K562 (cell line): Measurements from ENCODE around the gene ITGAD. TPM values are rescaled to one million over a fixed set of nuclear protein-coding genes. Genes with fewer than 3 reads are reported as not detected.
A peak's percentile ranks its signal among the peaks of the same experiment; 100 is the strongest.

Source experiments
- CCAR2 ChIP-seq: fragments of 200-400 bp; formaldehyde crosslinking; IDR thresholded peaks from 2 replicates; pipeline ENCODE4 v1.6.1; 2017; ENCODE audit warnings: mild to moderate bottlenecking, low read depth, low read length
- DPF2 ChIP-seq: fragments of 450-650 bp; IDR thresholded peaks from 2 replicates; pipeline ENCODE4 v1.6.1; 2016
- FOXK2 ChIP-seq, 2 experiments: fragments of 450-650 bp; IDR thresholded peaks in 1 of 2; conservative IDR thresholded peaks in 1 of 2; 2 replicates each; pipeline ENCODE4 v1.6.1; 2016; ENCODE audit warnings: low read depth in 2 of 2, mild to moderate bottlenecking in 1 of 2
- HDAC8 ChIP-seq: fragments of 450-650 bp; IDR thresholded peaks from 2 replicates; pipeline ENCODE4 v1.6.1; 2016; ENCODE audit warnings: mild to moderate bottlenecking, missing genetic modification characterization, moderate library complexity, missing compliant biosample characterization
- HMBOX1 ChIP-seq: sonication (generic); IDR thresholded peaks from 2 replicates; pipeline ENCODE4 v1.6.1; 2016
- JUND ChIP-seq, 2 experiments: IDR thresholded peaks; 2 replicates in 1 of 2; 3 replicates in 1 of 2; pipeline ENCODE4 v1.6.1; 2011; ENCODE audit warnings: borderline replicate concordance in 2 of 2, low read depth in 2 of 2, low read length in 2 of 2, improper control_type of control experiment in 1 of 2, missing biosample characterization in 1 of 2, missing genetic modification characterization in 1 of 2, missing genetic modification reagents in 1 of 2
- MAFK ChIP-seq: IDR thresholded peaks from 2 replicates; pipeline ENCODE4 v1.6.1; 2011; ENCODE audit warnings: low read length, improper control_type of control experiment
- MLLT1 ChIP-seq, 2 experiments: fragments of 450-650 bp; IDR thresholded peaks; 2 replicates each; pipeline ENCODE4 v1.6.1; 2016
- POLR2B ChIP-seq: fragments of 450-650 bp; IDR thresholded peaks from 2 replicates; pipeline ENCODE4 v1.6.1; 2018; ENCODE audit warnings: low read depth; ENCODE audit not compliant: partially characterized antibody
- POLR2H ChIP-seq: IDR thresholded peaks from 2 replicates; pipeline ENCODE4 v1.6.1; 2016; ENCODE audit warnings: missing genetic modification characterization, low read depth, mild to moderate bottlenecking, control low read depth, missing compliant biosample characterization, moderate library complexity
- PRMT5 ChIP-seq: sonication (generic); formaldehyde crosslinking; IDR thresholded peaks from 2 replicates; pipeline ENCODE4 v1.5.0; 2020; ENCODE audit warnings: missing genetic modification reagents
- STAT5B ChIP-seq: fragments of 250-450 bp; sonication (Bioruptor Pico); IDR thresholded peaks from 2 replicates; pipeline ENCODE4 v1.8.0; 2021; ENCODE audit warnings: mild to moderate bottlenecking, inconsistent platforms
- YY1 ChIP-seq, 3 experiments: IDR thresholded peaks; 2 replicates each; pipeline ENCODE4 v1.6.1; 2011; ENCODE audit warnings: low read length in 2 of 3, mild to moderate bottlenecking in 2 of 3, moderate library complexity in 2 of 3, borderline replicate concordance in 1 of 3, control low read depth in 1 of 3, low read depth in 1 of 3; ENCODE audit not compliant: insufficient read depth in 3 of 3, insufficient replicate concordance in 2 of 3, control insufficient read depth in 1 of 3, insufficient read length in 1 of 3; ENCODE audit errors: extremely low read depth in 1 of 3
- ZBTB2 ChIP-seq: fragments of 450-650 bp; IDR thresholded peaks from 2 replicates; pipeline ENCODE4 v1.6.1; 2016; ENCODE audit warnings: antibody characterized with exemption
- ZBTB5 ChIP-seq: fragments of 450-650 bp; IDR thresholded peaks from 2 replicates; pipeline ENCODE4 v1.6.1; 2017; ENCODE audit warnings: antibody characterized with exemption
- ZNF253 ChIP-seq: fragments of 250-450 bp; sonication (Bioruptor Pico); conservative IDR thresholded peaks from 2 replicates; pipeline ENCODE4 v1.6.1; 2021; ENCODE audit warnings: mild to moderate bottlenecking
- polyA plus RNA-seq, 8 experiments: library from polyadenylated mRNA; depleted of rRNA in 4 of 8; stranded (reverse) in 5 of 8; unstranded in 3 of 8; fragments of >200 nt; fragmentation: Nextera tagmentation in 2 of 8; fragmentation: Illumina TruSeq in 1 of 8; extraction: Ambion mirVana in 2 of 8; extraction: Trizol in 1 of 8; gene quantifications; 2 replicates each; pipeline versions ENCODE4 v1.2.1 to v1.2.3, GENCODE V29; 2011 to 2014; ENCODE audit warnings: inconsistent platforms in 1 of 8, missing spikeins in 1 of 8
- total RNA-seq, 7 experiments: library from RNA; depleted of rRNA in 6 of 7; stranded (reverse); fragments of >200 nt in 6 of 7; fragmentation: Illumina TruSeq in 2 of 7; extraction: Trizol in 2 of 7; gene quantifications; 2 replicates each; pipeline versions ENCODE4 v1.2.1 to v1.2.3, GENCODE V29; 2011 to 2021; ENCODE audit warnings: low replicate concordance in 1 of 7
- TF ChIP-seq, protein P1 (sequence below): sonication (generic); formaldehyde crosslinking; IDR thresholded peaks from 2 replicates; pipeline ENCODE4 v1.8.0; 2022; ENCODE audit warnings: mild to moderate bottlenecking, missing genetic modification reagents
- TF ChIP-seq, protein P2 (sequence below): fragments of 250-450 bp; sonication (Bioruptor Pico); IDR thresholded peaks from 2 replicates; pipeline ENCODE4 v1.8.0; 2022; ENCODE audit warnings: moderate library complexity, mild to moderate bottlenecking, inconsistent platforms

ITGAD gene
- total and polyA plus RNA-seq, 9 of the 15 experiments (the other 6 are each of a cell fraction or from before 2014, with no cell fraction given): not detected

DNA sequence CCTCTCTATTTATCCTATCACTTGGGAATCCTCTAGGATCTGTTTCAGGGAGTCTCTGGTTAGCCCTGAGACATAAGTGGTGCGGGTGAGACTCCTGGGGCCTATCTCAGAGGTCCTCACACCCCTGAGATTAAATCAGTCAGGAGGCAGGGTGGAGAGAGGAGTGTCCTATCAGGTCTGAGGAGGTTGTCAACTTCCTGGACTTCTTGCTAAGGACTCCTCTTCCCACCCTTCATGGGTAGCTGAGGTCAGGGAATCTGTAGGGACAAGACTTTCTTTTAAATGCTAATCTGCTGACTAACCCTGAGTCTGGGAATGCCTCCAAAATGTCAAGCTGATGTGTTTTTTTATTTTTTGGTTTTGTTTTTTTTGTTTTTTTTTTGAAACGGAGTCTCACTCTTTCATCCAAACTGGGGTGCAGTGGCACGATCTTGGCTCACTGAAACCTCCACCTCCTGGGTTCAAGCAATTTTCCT is 59.5 kb downstream of the ITGAD start (continued):
- peak; percentile 25 to 44; a peak in 2 of 4 replicates for TF ChIP-seq FOXK2 (conservative IDR thresholded peaks at IDR 0.05 in 1 of 2, IDR thresholded peaks at IDR 0.05 in 1 of 2; ENCODE audit: low read depth in 2 of 2)
- TF ChIP-seq, protein P1, sequence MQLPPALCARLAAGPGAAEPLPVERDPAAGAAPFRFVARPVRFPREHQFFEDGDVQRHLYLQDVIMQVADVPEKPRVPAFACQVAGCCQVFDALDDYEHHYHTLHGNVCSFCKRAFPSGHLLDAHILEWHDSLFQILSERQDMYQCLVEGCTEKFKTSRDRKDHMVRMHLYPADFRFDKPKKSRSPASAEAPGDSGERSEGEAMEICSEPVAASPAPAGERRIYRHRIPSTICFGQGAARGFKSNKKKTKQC (CRISPR knock-in tag): no peak
- TF ChIP-seq POLR2H: 0 out of 2 replicates have a peak, but pooled peaks have one; percentile 16
- TF ChIP-seq MLLT1 (IDR thresholded peaks at IDR 0.05): no peak
- no peak for TF ChIP-seq ZBTB5
- TF ChIP-seq STAT5B: no peak
- peak; percentile 38; the same call in 1 of the 2 replicates for TF ChIP-seq MAFK
- no peak for TF ChIP-seq ZBTB2
- TF ChIP-seq, protein P2, sequence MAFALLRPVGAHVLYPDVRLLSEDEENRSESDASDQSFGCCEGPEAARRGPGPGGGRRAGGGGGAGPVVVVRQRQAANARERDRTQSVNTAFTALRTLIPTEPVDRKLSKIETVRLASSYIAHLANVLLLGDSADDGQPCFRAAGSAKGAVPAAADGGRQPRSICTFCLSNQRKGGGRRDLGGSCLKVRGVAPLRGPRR: no peak
- no peak for TF ChIP-seq HMBOX1
- peak; percentile 50 for TF ChIP-seq DPF2
- peak; percentile 46; the same call in 1 of the 2 replicates for TF ChIP-seq JUND (IDR thresholded peaks at IDR 0.05; ENCODE audit: borderline replicate concordance, low read depth, low read length)
- no peak for TF ChIP-seq JUND (tag; IDR thresholded peaks at IDR 0.05; ENCODE audit: borderline replicate concordance, low read depth, low read length)
- TF ChIP-seq CCAR2: no peak
- no peak for TF ChIP-seq YY1 (IDR thresholded peaks at IDR 0.05; ENCODE audit: borderline replicate concordance in 1 of 3, control insufficient read depth in 1 of 3, extremely low read depth in 1 of 3, insufficient read depth in 3 of 3, insufficient read length in 1 of 3, insufficient replicate concordance in 2 of 3, low read depth in 1 of 3, low read length in 2 of 3)
- TF ChIP-seq POLR2B: no peak
- no peak for TF ChIP-seq ZNF253 (CRISPR knock-in tag)
- TF ChIP-seq HDAC8 (tag): no peak
- no peak for TF ChIP-seq PRMT5 (CRISPR knock-in tag)
